Midbrain (tissue), 1 donor: ENCODE results near the gene RPS28.
"Not testable (repeated sequence)": the region's sequence is repeated elsewhere in the genome, so short reads cannot be mapped to it uniquely, and the experiment has no call there.

Experiments
- DNase-seq: peaks from one replicate; lab custom pipeline; 2025; lab: John Stamatoyannopoulos, UW

The RPS28 gene

DNA sequence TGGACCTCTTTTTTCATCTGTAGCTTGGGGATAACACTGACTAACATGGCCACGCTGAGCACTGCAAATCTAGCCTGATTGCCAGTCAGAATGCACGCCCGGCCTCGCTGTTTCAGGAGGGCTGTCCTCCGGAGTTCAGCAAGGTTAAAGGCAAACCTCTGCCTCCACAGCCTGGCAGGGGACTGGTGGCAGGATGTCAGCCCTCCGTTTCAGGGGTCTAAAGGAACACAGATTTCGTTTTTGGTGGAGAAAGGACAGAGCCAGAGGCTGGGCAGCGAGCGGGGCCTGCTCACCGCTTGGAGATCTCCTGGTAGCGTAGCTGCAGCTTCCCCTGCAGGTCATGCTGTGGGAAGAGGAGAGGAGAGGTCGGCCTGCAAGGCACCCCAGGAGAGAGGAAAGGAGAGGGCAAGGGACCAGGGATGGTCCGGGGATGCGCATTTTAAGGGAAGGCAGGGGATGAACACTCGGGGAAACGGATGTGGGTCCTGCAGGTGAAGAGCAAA is 681 bp upstream of the RPS28 start:
- DNase-seq = no peak

DNA sequence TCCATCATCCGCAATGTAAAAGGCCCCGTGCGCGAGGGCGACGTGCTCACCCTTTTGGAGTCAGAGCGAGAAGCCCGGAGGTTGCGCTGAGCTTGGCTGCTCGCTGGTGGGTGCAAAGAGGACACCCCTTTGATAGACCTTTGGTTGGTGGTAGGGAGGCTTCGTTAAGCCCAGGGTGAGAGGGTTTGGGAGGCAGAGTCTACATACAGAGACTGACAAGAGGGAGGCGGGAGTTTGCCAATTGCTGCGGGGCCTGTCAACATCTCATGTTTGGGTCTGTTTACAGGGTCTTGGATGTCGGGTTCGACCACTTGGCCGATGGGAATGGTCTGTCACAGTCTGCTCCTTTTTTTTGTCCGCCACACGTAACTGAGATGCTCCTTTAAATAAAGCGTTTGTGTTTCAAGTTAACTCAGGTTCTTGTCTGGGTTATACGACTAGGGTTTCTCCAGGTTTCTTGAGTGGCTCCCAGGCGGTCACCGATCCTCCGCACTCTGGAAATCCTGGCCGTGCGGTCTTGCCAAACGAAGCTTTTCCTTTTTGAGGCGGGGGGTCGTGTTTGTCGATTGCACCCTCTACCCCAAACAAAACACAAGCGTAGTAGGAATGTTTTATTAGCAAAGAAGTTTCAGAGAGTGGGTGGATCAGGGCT is 816 bp downstream of the RPS28 start:
- no peak for DNase-seq

DNA sequence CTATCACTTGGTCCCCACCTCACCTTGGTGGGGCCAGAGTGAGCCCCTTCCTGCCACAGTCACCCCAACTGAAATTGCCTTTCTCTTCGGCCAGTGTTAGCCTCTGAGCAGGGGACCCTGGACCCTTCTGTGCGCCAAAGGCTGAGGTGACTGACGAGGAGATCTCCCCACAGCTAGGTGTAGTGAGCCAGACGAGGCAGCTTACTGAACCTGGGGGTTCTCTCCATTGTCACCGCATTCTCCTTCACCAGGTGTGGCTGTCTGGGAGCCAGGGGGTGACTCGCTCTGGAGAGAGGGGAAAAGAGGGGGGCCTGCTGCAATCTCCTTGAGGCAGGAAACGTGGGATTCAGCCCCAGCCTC is 1.3 kb downstream of the RPS28 start:
- DNase-seq = no peak

DNA sequence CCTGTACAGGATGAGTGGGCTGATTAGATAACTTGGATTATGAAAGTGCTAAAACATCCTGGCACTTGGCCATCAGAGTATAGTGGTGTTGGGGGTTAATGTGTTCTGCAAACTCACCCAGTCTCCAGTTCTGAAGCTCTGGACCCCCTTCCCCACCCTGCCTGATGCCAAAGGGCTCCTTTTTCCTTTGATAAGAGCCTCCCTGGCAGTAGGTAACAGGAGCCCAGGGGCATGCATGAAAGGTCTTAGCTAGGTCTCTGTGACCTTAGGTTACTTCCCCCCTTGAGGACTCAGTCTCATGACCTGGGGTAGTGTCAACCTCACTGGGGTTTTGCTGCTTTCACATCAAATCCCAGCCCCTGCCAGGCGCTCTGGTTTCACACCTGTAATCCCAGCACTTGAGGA is 2.5 kb downstream of the RPS28 start:
- DNase-seq = no peak

DNA sequence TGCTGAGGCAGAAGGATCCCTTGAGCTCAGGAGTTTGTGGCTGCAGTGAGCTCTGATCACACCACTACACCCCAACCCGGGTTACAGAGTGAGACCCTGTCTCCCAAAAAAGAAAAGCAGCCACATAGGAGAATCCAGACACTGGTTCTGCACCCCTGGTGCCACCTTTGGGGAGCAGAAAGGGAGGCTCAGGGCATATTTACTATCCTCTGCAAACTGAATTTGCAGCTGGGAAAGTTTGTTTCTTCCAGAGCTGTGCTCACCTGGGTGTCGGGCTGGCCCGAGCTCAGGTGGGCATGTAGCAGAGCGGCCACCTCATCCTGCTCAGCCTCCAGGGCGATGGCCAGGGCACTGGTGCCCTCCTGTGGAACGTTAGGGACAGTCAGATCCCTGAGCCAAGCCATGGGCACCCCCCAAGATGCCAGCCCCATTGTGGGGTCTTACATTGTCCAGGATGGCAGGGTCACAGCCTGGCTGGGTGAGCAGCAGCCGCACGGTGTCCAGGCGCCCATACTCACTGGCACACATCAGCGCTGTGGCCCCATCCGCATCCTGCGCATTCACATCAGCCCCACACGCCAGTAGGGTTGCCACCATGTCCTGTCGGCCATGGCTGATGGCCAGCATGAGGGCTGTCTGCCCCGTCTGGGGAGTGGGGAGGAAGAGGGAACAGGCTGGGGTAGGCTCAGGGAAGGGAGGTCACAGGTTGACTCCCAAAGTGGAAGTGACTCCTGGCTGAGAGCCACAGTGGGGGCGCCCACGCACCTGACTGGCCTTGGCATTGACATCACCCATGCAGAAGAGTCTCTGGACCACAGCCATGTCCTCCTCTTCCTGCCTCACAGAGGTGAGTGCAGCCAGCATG is 3.1 kb downstream of the RPS28 start:
- DNase-seq = no peak

DNA sequence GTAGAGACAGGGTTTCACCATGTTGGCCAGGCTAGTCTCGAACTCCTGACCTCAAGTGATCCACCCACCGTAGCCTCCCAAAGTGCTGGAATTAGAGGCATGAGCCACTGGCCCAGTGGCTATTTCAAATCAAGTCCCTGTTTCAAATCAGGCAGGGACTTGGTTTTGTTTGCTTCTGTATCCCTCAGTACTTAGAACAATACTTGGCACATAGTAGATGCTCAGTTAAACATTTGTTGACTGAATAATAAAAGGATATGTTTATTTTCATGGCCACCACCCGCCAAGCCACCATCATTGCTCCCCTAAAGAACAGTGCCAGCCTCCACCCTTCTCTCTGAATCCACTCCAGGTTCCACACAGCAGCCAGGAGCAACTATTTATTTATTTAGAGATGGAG is 4.2 kb downstream of the RPS28 start:
- DNase-seq = no peak

DNA sequence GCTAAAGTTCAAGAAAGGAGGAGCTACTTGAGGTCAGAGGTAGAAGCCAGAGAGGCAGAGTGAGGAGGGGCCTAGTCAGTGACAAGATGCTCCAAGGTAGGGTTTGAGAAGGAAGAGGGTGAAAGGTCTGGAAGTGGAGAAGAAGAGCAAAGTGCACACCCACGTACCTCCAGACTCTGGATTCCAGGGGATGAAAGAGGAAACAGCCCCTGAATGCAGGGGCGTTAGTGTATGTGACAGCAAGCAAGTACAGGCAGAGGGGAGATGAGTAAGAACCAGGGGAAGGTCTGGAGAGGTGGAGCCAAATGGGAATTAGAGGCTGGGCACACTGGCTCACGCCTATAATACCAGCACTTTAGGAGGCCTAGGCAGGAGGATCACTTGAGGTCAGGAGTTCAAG is 8.7 kb downstream of the RPS28 start:
- no peak for DNase-seq

DNA sequence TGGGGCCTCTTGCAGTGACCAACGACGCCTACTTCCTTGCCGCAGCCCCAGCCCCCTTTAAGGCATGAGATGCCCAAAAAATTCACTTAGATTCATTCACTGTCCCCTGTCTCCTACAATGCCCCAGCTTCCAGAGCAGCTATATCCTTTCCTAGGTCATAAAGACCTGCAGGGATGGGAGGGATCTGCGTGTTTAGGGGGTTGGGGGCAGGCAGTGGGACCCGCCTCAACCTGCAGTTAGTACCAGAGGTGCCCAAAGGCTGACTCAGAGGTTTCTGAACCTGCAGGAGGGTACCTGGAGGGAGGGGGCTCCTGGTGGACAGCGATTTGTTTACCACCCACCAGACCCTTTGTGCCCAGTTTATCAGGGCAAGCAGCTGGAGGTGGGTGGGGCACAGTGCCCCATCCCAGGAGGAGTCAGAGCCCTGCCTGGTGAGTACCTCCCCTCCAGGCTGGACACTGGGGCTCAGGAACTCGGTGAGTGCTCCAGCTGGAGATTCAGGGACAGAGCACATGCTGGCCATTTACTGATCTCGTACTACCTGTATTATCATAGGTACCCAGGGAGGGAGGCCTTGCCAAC is 10.1 kb downstream of the RPS28 start:
- no peak for DNase-seq

DNA sequence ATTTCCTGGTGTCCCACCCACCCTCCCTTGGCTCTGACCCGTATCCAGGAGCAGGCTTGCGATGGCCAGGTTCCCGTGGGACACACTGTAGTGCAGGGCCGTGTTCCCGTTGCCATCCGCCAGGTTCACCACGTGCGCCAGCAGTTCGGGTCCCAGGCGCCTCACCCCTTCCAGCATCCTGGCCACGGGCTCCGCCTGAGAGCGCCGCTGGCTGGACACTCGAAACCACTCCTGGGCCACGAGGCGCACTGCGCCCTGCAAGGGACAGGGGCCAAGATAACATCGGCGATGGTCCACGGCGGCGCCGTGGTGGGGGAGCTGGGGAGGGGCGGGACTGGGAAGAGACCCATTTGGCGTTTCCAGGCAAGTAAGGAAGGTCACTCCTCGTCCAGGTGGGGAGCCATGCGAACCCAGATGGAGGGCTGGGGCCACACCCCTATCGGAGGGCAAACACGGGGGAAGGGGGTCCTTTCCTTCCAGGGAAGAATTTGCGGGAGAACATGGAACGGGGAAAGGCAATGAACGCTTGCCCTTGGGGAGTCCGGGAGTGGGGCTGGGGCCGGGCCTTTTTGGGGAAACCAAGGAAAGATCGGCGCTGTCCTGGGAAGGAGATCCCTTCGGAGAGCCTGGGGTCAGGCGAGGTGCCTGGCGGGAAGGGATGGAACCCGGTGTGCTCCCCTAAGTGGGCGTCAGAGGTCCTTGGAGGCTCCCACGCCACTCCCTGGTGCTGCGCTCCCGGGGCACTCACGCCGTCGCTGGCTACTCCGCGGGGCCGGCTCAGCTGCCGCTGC is 11.9 kb downstream of the RPS28 start:
- no peak for DNase-seq

DNA sequence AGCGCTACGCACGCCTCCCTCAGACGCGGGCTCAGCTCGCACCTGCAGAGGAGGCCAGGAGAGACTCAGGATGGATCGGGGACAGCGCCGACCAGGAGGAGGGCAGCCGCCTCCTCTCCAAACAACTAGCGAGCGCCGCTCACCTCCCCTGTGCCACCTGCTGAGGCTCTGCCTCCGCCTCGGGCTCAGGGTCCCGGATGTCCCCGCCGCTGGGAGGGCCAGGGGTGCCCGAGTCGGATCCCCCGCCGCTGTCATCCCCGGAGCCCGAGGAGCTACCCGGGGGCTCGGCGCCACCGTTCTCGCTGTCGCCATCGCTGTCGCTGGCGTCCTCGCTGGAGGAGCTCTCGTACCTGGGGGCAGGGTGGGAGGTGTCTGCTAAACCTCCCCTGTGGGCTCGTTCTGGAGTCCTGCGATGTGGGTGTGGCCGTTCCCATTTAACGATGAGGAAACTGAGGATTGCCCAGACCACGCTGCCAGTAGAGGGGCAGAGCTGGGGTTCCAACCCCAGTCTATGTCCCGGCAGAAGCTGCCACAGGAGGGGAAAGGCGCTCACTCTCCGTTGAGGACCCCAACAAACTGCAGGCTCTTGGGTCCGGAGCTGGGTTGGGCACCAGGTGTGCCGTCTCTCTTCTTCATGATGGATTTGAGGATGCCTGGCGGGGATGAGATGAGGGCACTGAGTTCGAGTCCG is 12.6 kb downstream of the RPS28 start:
- no peak for DNase-seq

DNA sequence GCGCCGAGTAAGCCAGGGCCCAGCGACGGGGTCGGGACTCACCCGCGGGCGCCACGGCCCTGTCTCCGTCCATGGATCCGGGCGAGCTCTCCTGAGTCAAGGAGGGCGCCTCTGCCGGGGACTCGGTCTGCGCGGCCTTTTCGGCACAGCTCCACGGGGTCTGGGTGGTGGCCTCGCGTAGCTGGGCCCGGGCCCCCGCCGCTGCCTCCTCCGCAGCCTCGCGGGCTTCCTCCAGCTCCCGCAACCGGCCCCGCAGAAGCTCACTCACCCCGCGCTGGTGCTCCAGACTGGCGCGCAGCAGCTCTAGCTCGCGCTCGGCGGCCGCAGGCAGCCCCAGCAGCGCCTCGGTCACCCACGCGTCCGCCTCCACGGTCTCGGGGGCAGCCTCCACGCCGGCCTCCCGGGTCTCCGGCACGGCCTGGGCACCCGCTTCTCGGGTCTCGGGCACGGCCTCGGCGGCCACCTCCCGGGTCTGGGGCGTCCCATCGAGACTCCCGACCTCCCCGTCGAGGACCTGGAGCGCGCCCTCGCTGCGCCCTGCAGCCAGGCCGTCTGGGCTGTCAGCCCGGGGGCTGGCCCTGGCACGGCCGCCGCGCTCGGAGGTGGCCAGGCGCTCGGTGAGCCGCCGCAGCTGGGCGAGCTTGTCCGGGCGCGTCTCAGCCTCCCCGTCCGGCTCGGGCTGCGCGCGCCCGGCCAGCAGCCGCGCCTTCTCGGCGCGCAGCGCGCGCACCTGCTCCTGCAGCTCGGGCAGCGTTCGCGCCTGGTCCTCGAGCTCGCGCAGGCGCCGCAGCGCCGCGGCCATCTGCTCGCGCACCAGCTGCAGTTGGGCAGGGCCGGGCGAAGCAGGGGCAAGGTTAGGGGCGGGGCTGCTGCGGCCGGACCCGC is 13.4 kb downstream of the RPS28 start:
- no peak for DNase-seq

DNA sequence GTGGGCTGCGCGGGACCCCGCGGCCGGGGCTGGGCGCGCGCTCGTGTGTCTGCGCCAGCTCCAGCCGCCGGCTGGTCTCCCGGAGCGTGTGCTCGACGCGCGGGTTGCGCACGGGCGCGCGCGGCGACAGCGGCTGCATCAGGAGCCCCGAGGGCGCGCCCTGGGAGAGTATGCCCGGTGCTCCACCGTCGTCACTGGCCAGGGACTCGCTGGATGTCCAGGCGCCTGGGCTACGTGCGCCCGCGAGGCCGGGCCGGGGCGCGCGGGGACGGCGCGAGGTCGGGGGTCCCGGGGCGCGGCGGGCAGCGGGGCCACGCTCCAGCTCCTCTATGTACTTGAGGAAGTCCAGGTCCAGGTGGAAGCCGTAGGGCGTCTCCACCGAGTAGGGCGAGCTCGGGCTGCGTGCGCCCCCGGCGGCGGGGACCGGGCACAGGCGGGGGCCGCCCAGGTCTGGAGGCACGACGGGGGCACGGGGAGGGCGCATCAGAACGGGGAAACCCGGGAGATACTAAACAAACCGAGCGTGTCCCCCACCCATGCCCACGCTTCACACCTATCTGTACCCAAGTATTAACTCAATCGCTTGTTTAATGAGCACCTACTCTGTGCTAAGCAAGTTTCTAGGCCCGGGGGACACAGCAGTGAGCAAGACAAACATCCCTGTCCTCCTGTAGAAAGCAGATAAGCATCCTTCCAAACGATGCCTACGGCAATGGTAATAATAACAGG is 14.2 kb downstream of the RPS28 start:
- no peak for DNase-seq

DNA sequence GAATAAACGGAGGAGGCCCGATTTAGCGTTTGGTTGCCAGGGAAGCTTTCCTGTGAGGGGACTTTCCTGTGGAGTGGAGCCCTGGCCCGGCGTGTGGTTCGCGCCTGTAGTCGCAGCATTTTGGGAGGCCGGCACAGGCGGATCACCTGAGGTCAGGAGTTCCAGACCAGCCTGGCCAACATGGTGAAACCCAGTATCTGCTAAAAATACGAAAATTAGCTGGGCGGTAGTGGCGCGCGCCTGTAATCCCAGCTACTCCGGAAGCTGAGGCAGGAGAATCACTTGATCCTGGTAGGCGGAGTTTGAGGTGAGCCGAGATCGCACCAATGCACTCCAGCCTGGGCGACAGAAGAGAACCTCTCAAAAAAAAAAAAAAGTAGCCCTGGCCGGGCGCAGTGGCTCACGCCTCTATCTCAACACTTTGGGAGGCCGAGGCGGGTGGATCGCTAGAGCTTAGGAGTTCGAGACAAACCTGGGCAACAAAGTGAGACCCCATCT is 14.8 kb downstream of the RPS28 start:
- DNase-seq = no peak

DNA sequence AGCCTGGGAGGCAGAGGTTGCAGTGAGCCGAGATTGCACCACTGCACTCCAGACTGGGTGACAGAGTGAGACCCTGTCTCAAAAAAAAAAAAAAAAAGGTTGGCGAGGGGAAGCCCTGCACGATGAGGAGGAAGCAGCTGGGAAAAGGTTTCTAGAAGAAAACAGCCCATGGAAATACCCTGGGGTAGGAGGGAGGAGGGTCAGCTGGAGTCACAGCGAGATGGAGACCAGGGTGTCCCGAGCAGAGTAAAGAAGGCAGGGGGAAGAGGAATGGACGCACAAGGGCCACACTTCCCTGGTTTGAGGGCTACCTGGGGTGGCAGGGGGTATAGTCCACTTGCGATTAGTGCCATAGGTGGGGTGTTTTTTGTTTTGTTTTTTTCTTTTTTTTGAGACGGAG is 15.4 kb downstream of the RPS28 start:
- DNase-seq = no peak

DNA sequence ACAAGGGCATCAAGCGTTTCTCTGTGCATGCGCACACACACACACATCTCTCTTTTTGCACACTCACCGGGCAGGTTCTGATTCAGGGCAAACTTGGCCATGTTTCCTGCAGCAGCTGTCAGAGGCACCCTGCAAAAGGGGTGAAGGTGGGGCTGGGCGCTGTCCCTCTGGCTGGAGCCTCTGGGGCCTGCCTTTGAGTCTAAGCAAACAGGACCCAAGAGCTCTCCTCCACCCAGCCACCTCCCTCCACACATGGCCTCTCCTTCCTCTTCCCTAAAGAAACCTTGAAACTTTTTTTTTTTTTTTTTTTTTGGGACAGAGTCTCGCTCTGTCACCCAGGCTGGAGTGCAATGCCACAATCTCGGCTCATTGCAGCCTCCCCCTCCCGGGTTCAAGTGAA is 16.4 kb downstream of the RPS28 start:
- no peak for DNase-seq

DNA sequence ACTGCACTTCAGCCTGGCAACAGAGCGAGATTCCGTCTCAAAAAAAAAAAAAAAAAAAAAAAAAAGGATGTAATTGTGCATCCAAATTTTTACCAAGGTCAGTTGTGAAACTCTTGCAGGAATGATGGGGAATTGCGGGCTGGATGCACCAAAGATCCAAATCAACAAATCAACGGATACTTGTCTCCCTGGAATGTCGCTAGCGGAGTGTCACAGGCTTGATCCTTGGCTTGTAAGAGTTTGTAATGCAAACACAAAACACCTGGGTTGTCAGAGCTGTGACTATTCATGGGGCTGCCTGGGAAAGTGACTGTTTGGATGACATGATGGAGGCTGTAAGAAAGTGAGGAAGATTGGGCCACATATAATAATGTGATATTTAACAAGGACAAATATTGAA is 17.5 kb downstream of the RPS28 start:
- no peak for DNase-seq

DNA sequence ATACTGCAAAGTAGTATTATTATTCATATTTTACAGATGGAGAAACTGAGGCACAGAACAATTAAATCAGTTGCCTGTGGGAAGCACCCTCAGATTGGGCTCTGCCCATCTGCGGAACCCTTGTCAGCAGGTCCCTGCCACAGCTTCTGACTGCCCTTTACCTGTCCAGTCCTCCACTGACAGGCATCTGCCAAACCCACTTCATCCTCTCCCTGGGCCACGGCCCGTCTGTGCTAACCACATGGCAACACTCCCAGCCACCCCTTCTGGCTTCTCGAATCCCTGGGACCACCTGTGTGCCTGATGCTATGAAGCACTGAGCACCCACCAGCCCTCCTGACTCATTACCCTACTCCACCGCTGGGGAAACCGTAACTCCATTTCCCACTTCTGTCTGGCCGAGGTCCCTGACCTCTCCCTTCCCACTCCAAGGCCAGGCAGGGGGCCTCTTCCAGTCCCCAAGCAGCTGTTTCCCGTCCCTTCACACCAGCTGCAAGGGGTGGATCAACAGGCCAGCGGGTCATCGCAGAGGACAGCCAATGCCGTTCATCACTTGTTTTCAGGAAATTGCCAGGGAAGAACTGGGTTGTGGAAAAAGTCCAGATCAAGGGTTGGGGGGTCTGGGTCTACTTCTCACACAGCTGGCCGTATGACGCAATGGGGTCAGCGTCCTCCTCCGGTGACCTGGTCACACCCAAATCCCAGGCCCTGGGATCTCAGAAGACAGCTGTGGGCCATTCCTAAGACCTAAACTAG is 19.2 kb downstream of the RPS28 start:
- DNase-seq = no peak

DNA sequence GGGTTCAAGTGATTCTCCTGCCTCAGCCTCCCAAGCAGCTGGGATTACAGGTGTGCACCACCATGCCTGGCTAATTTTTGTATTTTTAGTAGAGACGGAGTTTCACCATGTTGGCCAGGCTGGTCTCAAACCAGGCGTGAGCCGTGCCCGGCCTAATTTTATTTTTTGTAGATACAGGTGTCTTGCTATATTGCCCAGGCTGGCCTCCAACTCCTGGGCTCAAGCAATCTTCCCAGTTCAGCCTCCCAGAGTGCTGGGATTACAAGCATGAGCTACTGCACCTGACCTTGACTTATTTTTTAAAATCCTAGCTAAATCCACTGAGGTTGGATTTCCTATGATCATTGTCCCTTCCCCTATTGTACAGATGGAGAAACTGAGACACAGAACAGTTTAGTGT is 20.2 kb downstream of the RPS28 start:
- not testable (repeated sequence) for DNase-seq

DNA sequence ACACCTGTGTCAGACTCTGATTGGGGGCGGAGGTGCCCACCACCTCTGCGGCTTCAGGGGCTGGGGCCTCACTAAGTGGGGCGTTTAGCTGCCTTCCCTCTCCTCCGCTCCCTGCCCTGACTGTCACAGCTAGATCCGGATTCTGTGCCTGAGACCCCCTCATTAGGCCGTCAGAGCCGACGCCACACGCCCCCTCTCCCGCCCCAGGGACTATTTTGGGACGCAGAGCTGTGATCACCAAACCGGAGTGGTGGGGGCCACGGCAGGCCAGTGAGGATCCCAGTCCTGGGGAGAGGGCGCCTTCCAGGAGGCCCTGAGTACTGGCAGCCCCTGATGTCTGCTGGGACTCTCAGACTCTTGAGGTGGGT is 21.0 kb downstream of the RPS28 start:
- no peak for DNase-seq
